Coronary artery (tissue), 2 donors: ENCODE data around the gene RCN1.

Experiments used
- DNase-seq: peaks from one replicate; pipeline ENCODE4 v3.0.0-alpha.2; 2017; ENCODE audit warnings: low spot score
- H3K27ac ChIP-seq, 2 donors: fragments of 200-600 bp; sonication (generic); one replicate each; pipeline ENCODE4 v1.5.1; 2016 to 2019
- H3K4me3 ChIP-seq: fragments of 200-600 bp; sonication (generic); 2 replicates; pipeline ENCODE4 v1.5.1; 2016; ENCODE audit warnings: mild to moderate bottlenecking, moderate library complexity
- TF ChIP-seq, protein P1 (sequence below): fragments of 200-600 bp; sonication (generic); IDR thresholded peaks from one replicate; pipeline ENCODE4 v1.5.1; 2019; ENCODE audit warnings: antibody characterized with exemption

Gene RCN1

GRCh38 chr11:32079553-32079952 lies 11.3 kb upstream of the RCN1 start:
- no peak overlapping the region for H3K27ac ChIP-seq
- H3K4me3 ChIP-seq, result no peak overlapping the region
- TF ChIP-seq, protein P1, sequence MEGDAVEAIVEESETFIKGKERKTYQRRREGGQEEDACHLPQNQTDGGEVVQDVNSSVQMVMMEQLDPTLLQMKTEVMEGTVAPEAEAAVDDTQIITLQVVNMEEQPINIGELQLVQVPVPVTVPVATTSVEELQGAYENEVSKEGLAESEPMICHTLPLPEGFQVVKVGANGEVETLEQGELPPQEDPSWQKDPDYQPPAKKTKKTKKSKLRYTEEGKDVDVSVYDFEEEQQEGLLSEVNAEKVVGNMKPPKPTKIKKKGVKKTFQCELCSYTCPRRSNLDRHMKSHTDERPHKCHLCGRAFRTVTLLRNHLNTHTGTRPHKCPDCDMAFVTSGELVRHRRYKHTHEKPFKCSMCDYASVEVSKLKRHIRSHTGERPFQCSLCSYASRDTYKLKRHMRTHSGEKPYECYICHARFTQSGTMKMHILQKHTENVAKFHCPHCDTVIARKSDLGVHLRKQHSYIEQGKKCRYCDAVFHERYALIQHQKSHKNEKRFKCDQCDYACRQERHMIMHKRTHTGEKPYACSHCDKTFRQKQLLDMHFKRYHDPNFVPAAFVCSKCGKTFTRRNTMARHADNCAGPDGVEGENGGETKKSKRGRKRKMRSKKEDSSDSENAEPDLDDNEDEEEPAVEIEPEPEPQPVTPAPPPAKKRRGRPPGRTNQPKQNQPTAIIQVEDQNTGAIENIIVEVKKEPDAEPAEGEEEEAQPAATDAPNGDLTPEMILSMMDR, result no peak
- DNase-seq, result no peak

DNA sequence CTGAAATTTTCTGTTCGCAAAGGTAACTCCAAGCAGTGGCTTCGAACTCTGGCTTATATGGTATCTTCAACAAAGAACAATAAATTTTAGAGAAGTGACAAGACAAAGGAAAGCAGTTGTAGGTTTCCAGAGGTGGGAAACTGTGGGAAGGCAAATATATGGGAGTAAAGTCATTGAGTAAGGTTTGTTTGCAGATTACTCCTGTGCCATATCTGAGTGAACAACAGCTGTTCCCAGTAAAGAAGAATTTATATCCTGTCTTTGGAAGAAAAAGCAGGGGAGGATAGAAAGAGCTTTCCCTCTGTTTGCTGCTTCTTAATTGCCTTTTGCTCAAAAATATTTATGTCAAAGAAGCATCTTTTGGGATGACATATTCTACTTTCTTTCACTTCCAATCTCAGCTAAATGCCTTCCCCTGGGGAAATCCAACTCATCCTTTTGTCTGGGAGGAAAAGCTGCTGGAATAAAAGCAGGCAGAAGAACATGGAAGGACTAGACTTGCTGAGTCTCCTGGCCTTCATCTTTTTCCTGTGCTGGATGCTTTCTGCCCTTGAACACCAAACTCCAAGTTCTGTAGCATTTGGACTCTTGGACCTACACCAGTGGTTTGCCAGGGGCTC lies 10.4 kb upstream of the RCN1 start:
- H3K4me3 ChIP-seq, result no peak overlapping the region
- TF ChIP-seq, protein P1, result no peak
- H3K27ac ChIP-seq, result no peak overlapping the region
- DNase-seq, result no peak

DNA sequence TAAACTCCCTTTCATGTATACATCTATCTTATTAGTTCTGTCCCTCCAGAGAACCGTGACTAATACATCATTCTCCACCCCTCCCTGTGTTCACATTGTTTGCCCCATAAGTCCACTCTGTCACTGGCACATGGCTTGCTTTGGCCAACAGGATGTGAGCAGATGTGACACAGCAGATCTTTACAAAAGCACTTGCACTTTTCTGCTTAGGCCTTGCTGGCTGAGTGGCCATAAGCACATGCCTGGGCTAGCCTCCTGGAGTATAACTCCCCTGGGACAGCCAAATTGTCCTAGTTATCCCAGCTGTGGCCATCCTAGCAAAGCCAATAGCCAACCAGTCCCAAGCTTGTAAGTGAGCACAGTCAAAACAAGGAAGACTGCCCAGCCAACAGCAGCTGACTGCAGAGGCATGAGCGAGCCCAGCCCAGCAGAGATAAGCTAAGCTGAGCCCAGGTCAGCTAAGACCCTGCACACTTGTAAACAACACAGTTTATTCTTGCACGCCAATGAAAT lies 9.7 kb upstream of the RCN1 start:
- TF ChIP-seq, protein P1, result no peak
- DNase-seq, result no peak
- Histone ChIP-seq H3K4me3 (no peak overlapping the region), H3K27ac (peak overlapping the region in 1 of 2 donors; percentile 11)

- no peak for DNase-seq
- H3K4me3 ChIP-seq, result no peak overlapping the region
- no peak overlapping the region for H3K27ac ChIP-seq
- TF ChIP-seq, protein P1, result no peak
Measured at GRCh38 chr11:32081901-32082300, 9.0 kb upstream of the RCN1 start.

DNA sequence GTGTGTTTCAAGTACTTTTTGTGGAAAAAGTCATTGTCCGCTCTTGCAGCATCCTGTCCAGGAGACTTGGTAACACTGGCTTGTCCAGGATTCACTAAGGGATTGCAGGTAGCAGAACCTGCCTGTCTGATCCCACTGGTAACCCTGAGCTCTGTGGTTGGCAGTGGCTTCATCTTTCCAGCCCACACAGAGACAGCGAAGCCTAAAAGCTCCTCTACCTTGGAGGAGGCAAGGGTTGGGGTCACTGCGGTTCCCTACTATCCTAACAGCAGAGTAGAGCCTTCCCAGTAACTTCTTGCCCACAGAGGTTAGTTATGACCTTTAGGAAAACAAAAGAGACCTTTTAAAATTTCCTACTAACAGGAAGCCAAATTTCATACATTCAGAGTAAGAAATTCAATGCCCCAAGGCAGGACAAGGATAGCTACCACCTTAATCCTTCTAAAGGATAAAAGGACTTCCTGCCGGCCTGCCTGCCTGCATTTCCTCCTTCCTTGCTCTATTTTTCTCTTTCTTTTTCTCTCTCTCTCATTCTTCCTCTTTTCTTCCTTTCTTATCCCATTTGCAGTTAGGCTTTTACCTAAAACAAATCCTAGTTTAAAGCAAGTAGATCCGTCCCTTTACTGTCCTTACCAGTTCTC lies 8.4 kb upstream of the RCN1 start:
- Histone ChIP-seq H3K4me3 (no peak overlapping the region), H3K27ac (no peak overlapping the region)
- no peak for DNase-seq
- TF ChIP-seq, protein P1, result no peak

DNA sequence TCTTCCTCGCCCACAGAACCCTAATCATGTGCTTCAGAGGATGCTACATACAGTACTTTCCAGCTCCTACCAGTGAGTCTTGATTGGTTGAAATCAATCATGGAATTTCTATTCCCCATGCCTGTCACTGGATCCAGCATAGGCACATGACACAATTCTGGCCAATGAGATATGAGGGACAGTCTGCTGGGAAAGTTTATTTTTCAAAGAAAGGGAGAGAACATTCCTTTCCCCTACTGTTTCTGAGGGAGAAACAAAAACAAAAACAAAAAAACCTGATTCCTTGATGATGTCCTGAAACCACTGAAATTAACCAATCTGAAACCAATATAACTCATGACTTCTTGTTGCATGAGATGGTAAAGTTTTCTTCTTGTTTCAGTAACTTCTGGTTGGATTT lies 3.3 kb upstream of the RCN1 start:
- peak overlapping the region; percentile 54 for H3K4me3 ChIP-seq
- TF ChIP-seq, protein P1, result no peak
- DNase-seq, result no peak
- peak overlapping the region; percentile 53 to 73 for H3K27ac ChIP-seq
